Fibroblast of mammary gland (primary cell): ENCODE data around the gene GOLGA8R.
A peak's percentile ranks its signal among the peaks of the same experiment; 100 is the strongest.
"Not testable (repeated sequence)": the region's sequence is repeated elsewhere in the genome, so short reads cannot be mapped to it uniquely, and the experiment has no call there.

ENCODE experiments used
- DNase-seq: peaks from one replicate; pipeline ENCODE4 v3.0.0-alpha.2; 2010; ENCODE audit warnings: low read depth
- H3K4me3 ChIP-seq: 2 replicates; pipeline ENCODE4 v1.5.1; 2011; ENCODE audit warnings: low read depth, mild to moderate bottlenecking, low read length, moderate library complexity; ENCODE audit not compliant: control insufficient read depth

GOLGA8R gene

GRCh38 chr15:30414160-30414559 lies at the start of gene GOLGA8R:
Gene GOLGA8R (minus strand): TSS chr15:30414260. CDS start chr15:30414162, 98 bp downstream.
- not testable (repeated sequence) for H3K4me3 ChIP-seq, DNase-seq

GRCh38 chr15:30463849-30464248 lies 49.8 kb upstream of the GOLGA8R start:
- H3K4me3 ChIP-seq, DNase-seq: not testable (repeated sequence)

GRCh38 chr15:30462176-30462575 lies 48.1 kb upstream of the GOLGA8R start:
- DNase-seq, result not testable (repeated sequence)

GRCh38 chr15:30452702-30453101 lies 38.6 kb upstream of the GOLGA8R start:
- DNase-seq, H3K4me3 ChIP-seq: not testable (repeated sequence)

More at GRCh38 chr15:30462176-30462575, 48.1 kb upstream of the GOLGA8R start:
- H3K4me3 ChIP-seq, result not testable (repeated sequence)

GRCh38 chr15:30438348-30438747 lies 24.3 kb upstream of the GOLGA8R start:
- not testable (repeated sequence) for H3K4me3 ChIP-seq, DNase-seq

GRCh38 chr15:30435878-30436277 lies 21.8 kb upstream of the GOLGA8R start:
- H3K4me3 ChIP-seq, DNase-seq: not testable (repeated sequence)

GRCh38 chr15:30420723-30421122 lies 6.7 kb upstream of the GOLGA8R start:
- not testable (repeated sequence) for DNase-seq, H3K4me3 ChIP-seq

- not testable (repeated sequence) for DNase-seq
Measured at GRCh38 chr15:30407636-30408035, 6.4 kb downstream of the GOLGA8R start.

GRCh38 chr15:30398988-30399387 lies 15.1 kb downstream of the GOLGA8R start:
- H3K4me3 ChIP-seq, DNase-seq: not testable (repeated sequence)

More at GRCh38 chr15:30407636-30408035, 6.4 kb downstream of the GOLGA8R start:
- not testable (repeated sequence) for H3K4me3 ChIP-seq

GRCh38 chr15:30393664-30393991 lies 20.4 kb downstream of the GOLGA8R start:
- H3K4me3 ChIP-seq, DNase-seq: not testable (repeated sequence)

- not testable (repeated sequence) for H3K4me3 ChIP-seq, DNase-seq
Measured at GRCh38 chr15:30392766-30393663, 21.0 kb downstream of the GOLGA8R start, which contains the start of gene CHRFAM7A. Gene CHRFAM7A (minus strand): TSS chr15:30393540. CDS start chr15:30383351, 10,189 bp downstream.

GRCh38 chr15:30386318-30386887 lies 27.7 kb downstream of the GOLGA8R start:
- not testable (repeated sequence) for DNase-seq, H3K4me3 ChIP-seq

- not testable (repeated sequence) for DNase-seq
Measured at GRCh38 chr15:30377082-30377413, 37.0 kb downstream of the GOLGA8R start.

GRCh38 chr15:30376375-30377081 lies 37.5 kb downstream of the GOLGA8R start:
- not testable (repeated sequence) for H3K4me3 ChIP-seq, DNase-seq

More at GRCh38 chr15:30377082-30377413, 37.0 kb downstream of the GOLGA8R start:
- not testable (repeated sequence) for H3K4me3 ChIP-seq

GRCh38 chr15:30375872-30376271 lies 38.2 kb downstream of the GOLGA8R start:
- peak; percentile 1 for DNase-seq
- not testable (repeated sequence) for H3K4me3 ChIP-seq

GRCh38 chr15:30374862-30375261 lies 39.2 kb downstream of the GOLGA8R start:
- not testable (repeated sequence) for DNase-seq, H3K4me3 ChIP-seq

GRCh38 chr15:30368271-30368670 lies 45.8 kb downstream of the GOLGA8R start:
- not testable (repeated sequence) for H3K4me3 ChIP-seq, DNase-seq

GRCh38 chr15:30367246-30367645 lies 46.8 kb downstream of the GOLGA8R start:
- not testable (repeated sequence) for DNase-seq

GRCh38 chr15:30361404-30361803 lies 52.7 kb downstream of the GOLGA8R start:
- H3K4me3 ChIP-seq, DNase-seq: not testable (repeated sequence)

More at GRCh38 chr15:30367246-30367645, 46.8 kb downstream of the GOLGA8R start:
- H3K4me3 ChIP-seq, result not testable (repeated sequence)
